Measurements from ENCODE around the gene S100A16.

Gene S100A16

GRCh38 chr1:153635872-153636271 is 22.9 kb upstream of the S100A16 start:
- DNase-seq = no peak

DNA sequence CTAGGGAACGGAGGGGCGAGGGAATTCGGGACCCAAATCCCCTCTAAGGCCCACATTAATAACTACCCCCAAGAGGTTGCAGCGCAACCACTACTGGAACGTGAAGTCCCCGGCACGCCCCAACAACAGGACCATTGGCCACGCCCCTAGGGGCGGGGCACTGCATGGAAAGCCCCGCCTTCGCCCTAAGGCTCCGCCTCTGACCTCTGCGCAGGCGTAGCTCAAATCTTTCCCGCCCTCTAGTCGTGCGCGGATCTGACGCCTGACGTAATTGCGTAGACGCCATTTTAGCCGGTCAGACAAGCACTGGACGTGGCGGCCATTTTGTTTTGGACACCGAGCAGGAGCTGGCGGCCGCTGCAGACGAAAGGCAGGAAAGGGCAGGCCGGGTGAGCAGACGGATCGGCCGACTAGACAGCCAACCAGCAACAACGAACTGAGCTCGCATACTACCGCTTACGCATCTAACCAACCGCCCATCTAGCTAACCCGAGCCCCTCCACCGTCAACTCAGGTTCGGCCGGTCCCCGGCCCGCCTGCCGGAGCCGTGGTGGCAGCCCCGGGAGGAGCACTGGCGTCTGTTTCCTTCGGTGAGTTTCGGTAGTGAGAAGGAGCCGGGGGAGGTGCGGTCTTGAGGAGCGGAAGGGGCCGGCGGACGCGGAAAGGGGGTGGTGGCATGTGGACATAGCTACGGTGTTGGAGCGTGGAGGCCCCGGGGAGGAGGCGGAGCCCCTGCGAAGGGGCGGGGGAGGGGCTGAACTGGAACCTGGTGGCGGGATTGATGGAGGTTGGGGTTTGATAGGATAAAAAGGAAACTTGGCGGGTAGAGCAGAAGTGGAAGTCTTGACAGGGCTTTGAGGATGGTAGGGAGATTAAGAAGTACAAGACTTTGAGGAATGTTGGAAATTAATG is 21.1 kb upstream of the S100A16 start, which contains the start of gene CHTOP:
Gene CHTOP (plus strand): TSS at position 313 of the 912 bp plus-strand sequence. CDS start 2,523 bp downstream, outside the sequence.
- peak; percentile 99 for DNase-seq

- DNase-seq = no peak
Measured at GRCh38 chr1:153633161-153633753, 20.3 kb upstream of the S100A16 start.

DNA sequence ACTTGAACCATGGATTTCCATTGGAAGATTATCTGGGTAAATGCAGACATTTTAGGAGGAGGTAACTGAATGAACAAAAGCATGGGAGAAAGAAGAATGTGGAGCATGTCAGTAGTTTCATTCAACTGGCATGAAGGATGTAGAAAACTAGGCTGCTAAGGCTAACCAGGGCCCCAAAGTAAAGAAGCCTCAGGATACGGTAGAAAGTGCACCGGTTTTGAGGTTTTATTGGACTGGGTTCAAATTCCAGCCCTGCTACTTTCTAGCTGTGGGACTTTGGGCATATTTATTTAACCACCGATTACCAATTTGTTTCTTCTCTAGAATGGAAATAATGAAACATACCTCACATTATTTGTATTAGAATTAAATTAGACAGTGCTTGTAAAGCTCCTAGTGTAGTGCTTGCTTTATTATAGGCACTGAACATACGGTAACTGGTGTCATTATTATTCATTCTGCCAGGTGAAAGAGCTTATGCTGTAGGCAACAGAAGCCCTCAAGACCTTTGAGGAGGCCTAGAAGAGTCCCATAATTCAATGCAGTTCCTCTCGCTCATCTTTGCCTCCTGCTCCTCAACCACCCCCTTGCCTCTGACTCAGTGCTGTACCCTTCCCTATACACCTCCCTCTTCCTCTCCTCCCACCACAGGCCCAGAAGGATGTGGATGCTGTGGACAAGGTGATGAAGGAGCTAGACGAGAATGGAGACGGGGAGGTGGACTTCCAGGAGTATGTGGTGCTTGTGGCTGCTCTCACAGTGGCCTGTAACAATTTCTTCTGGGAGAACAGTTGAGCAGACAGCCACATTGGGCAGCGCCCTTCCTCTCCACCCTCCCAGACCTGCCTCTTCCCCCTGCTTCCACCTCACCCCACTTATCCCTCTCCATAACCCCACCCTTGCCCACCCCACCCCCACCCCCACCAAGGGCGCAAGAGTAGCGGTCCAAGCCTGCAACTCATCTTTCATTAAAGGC is 18.4 kb upstream of the S100A16 start:
- DNase-seq = no peak

DNA sequence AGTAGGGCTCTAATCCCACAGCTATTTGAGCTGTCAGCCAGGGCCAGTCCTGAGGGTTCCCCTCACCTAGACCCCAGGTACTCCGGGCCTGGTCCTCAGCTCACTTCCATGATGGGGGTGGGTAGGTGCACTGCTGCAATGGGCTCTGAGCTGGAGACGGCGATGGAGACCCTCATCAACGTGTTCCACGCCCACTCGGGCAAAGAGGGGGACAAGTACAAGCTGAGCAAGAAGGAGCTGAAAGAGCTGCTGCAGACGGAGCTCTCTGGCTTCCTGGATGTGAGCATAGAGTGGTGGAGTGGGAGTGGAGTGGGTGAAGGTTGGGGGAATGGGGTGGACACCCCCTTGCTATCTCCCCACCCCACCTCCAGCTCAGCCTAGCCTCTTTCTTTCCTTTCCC is 17.4 kb upstream of the S100A16 start:
- no peak for DNase-seq

DNA sequence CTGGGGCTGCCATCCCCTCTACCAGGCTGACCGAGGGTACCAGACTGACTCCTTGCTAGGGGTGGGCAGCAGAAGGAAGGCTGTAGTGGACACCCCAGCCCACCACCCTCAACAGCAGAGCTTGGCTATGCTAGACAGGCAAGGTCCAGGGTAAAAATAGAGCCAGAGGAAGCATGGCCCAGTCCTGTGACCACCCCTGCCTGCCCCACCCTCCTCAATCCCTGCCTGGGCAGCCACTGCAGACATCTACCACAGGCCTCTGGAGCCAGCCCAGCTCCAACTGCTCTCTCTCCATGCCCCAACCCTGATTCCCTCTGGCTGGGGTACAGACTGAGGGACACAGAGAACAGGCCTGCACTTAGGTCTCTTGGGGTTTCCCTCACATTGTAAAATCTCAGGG is 17.0 kb upstream of the S100A16 start:
- no peak for DNase-seq

- DNase-seq = no peak
Measured at GRCh38 chr1:153629343-153629665, 16.4 kb upstream of the S100A16 start.

- no peak for DNase-seq
Measured at GRCh38 chr1:153628638-153629342, 15.9 kb upstream of the S100A16 start.

DNA sequence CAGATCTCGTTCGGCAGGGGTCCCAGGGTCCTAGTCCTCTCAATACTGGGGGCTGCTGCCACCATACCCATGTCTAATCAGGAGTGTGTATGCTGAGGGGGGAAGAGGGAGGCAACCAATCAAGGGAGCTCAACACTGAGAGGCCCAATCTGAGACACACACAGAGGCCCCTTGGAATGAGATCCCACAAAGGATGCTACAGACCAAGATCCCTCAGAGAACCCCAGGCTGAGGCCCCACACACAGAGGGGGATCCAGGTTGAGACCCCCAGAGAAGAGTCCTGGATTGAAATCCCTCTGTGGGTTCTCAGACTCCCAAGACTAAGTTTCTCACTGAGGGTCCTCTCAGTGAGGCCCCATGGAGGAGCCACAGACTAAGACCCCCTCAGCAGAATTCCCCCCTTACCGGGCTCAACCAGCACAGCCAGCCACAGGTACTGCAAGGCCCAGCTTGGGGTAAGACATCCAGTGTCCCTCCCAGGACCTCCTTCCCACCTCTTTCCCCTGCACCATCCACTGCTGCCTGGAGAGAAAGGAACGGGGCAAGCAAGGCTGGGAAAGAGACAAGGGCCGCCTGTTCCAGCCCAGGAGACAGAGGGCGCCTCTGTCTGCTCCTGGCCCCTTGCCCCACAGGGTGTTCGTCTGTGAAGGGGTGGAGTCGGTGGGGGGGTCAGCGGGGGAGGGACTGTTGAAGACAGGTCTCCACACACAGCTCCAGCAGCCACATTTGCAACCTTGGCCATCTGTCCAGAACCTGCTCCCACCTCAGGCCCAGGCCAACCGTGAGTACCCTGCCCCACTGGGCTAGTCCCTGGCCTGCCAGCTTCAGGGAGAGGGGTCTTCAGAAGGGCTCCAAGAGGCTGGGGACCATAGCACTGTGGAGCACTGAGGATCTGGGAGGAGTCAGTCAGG is 15.0 kb upstream of the S100A16 start, which contains the start of gene S100A1:
Gene S100A1 (plus strand): TSS at position 720 of the 912 bp plus-strand sequence. CDS start 2,088 bp downstream, outside the sequence.
- DNase-seq = no peak

- DNase-seq = peak; percentile 65
Measured at GRCh38 chr1:153626904-153627714, 14.2 kb upstream of the S100A16 start, which contains the start of gene S100A13. S100A13 (minus strand) TSS chr1:153627505; CDS start chr1:153626472, 1,033 bp downstream.

GRCh38 chr1:153626477-153626903 is 13.6 kb upstream of the S100A16 start:
- no peak for DNase-seq

GRCh38 chr1:153624965-153625611 is 12.2 kb upstream of the S100A16 start:
- DNase-seq = no peak

DNA sequence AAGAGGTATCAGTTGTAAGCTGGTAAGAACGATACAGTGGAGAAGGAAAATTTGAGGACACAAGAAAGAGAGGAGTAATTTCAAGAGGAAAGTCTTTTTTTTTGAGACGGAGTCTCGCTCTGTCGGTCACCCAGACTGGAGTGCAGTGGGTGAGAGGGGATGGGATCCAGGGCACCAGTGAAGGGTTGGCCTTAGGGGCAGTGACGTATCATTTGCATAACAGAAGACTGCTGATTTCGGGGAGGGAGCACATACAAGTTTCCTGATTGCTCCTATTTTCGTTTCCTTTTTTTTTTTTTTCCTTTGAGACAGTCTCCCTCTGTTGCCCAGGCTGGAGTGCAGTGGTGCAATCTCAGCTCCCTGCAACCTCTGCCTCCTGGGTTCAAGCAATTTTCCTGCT is 10.2 kb upstream of the S100A16 start:
- DNase-seq = no peak

DNA sequence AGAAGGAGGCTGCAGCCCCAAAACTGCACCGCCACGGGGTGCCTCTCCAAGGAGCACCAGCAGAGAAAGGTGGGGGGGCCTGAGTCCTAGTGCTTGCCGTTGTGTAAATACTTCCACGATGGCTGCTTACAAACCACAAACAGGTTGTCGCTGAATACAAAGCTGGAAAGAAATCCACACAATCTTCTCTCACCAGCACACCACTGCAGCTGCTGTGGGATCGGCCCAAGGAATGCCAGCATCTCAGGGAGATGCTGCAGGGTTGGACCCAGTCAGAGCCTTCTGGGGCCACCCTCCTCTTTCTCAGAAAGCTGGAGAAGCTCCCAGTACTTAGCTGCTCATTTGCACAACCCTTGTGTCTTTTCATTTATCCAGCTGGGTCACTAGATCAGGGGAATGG is 6.2 kb upstream of the S100A16 start:
- DNase-seq = no peak

DNA sequence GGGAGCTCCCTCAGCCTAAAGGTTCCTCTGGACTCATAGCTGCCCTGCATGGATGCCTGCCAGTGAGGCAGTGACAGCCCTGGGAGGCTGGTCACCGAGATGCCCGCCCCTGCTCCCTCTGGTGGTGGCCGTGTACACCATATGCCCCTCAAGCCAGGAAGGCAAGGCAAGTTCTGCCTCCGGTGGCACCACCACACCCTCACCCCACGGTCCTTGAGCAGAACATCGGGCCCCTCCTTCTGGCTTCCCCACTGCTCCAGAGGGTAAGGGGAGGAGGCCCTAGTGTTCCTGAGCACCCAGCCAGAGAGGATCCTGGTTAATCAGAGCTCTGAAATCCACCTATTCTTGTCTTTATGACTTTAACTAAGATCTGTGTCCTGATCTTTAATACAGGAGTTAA is 4.7 kb upstream of the S100A16 start:
- no peak for DNase-seq

- no peak for DNase-seq
Measured at GRCh38 chr1:153616917-153617311, 4.0 kb upstream of the S100A16 start.

GRCh38 chr1:153616144-153616916 is 3.4 kb upstream of the S100A16 start, which contains the start of gene S100A14:
S100A14 (minus strand) TSS chr1:153616325; CDS start chr1:153615858, 467 bp downstream.
- DNase-seq = peak; percentile 62

DNA sequence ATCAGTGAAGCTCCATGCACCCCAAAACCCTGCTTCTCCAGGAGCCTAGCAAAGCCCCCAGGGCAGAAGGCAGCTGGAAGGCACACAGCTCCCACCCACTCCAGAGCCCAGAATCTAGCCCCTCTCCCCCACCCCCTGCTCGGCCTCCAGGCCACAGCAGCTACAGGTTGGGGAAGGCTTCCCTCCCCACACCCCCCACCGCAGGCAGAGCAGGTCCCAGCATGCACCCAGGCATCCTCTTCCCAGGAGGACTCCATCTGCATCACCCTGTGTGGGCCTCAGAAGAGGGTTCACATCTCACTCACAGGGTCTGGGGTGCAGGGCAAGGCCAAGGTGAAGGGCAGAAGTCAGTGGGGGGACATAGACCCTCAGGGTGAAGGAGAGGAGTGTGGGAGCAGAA is 2.5 kb upstream of the S100A16 start:
- no peak for DNase-seq

GRCh38 chr1:153614906-153615305 is 2.0 kb upstream of the S100A16 start:
- DNase-seq = no peak
